GM21528 (cell line): ENCODE measurements around the gene PBRM1.
A peak's percentile ranks its signal among the peaks of the same experiment; 100 is the strongest.

Source experiments
- ATAC-seq: cut with Tn5 transposase; IDR thresholded peaks from one replicate; pipeline ENCODE4 v1.9.1; 2021; ENCODE audit warnings: mild to moderate bottlenecking, moderate library complexity; ENCODE audit not compliant: unreplicated experiment, low FRiP score

The PBRM1 gene

DNA sequence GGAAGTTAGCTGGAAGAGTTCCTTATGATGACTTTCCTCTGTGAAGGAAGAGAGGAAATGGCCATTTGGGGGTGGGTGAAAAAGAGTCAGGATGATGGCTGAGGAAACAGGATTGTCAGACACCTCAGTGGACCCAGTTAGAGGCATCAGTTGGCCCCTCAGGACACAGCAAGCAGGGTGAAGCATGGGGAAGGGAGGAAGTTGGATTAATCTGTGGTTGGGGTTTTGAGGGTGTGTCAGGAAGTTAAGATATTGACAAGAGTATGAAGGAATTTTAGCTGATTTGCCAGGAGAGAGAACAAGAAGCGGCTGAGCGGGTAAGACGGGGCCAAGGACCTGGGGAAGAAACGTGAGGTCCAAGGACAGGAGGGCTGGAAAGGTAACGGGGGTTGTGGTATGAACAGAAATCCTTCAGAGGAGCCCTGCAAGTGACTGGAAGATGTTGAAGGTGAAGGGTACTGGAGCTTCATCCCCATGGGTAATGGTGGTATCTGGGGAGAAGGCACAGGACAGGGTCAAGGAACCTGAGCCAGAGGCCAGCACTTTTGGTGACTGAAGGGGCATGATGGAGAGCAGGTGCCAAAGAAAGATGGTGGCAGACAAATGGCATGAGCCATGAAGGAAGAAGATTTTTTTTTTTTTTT is 146.6 kb downstream of the PBRM1 start:
- ATAC-seq = no peak

DNA sequence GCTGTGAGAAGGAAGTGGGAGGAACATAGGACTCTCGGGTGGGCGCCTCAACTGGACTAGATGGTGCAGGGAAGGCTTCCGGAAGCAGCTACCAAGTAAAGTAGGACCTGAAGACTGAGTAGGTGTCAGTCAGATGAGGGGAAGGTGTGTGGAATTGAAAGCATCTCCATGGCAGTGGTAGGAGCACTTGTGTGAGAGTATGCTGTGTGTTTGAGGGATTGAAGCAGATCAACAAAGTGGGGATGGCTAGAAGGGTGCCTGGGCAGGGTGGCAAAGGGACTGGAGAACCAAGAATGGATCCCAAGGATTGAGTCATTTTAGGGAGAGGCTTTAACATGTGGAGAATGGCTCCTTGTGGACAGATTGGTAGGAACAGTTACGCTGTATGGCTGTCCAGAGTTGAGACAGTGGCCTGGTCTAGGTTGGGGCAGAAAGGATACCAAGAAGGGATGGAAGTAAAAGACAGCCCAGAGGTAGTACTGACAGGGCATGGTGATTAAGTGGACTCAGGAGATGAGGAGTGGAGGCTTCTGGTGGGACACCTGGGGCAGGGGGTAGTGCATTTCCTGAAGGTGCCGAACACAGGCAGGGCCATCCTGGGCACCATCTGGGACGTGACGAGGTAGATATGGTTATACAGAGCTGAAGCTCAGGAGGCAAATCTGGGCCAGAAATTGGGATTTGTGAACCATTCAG is 147.8 kb downstream of the PBRM1 start:
- no peak for ATAC-seq

DNA sequence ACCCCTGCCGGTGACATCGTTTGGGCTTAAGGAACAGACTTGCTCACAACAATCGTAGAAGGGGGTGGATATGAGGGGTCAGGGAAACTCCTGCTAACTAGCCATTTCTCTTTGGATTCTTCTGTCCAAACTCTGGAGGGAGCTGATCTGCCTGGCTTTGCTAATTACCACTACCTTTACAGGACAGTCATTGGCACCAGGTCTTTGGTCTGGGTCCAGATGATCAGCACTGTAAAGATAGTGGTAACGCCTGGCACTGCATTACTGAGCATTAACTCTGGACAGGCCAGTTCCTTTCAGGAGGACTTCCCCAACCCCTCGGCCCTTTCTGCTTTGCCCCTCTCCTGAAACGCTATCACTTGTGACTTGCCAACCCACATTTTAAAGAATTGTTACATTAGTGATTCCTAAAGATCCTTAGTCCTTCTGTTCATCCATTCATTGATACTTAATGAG is 148.5 kb downstream of the PBRM1 start:
- no peak for ATAC-seq

DNA sequence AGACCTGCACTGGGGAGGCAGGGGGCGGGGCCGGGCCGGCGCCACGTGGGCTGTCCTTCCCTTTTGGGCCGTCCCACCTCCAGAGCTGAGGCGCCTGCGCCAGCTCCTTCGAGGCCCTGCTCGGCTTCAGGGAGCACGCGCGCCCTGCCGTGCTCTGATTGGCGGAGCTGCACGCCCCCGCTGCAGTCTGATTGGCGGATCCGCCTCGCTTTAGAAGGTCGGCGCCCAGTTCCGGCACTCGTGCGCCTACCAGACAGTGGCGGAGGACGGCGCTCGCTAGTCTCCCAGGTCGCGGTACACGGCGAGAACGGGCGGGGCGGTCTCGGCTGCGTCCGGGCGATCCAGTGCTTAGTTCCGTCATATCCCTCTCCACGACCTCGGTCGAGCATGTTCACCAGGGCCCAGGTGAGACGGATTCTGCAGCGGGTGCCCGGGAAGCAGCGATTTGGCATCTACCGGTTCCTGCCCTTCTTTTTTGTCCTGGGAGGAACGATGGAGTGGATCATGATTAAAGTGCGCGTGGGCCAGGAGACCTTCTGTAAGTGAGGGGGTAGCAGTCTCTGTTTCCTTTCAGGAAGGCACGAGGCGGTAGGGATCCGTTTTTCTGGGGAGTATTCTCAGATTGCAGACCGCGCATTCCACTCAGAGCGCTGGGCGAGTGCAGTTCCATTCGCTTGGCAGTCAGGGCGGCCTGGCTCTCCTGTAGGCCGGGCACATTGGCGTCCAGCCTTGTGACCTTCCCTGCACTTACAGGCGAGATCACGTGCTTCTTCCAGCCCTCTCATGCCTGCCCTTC is 149.1 kb downstream of the PBRM1 start, which contains the start of gene UQCC5:
TSS of gene UQCC5 (plus strand) at position 237 of the 796 bp plus-strand sequence. CDS start at position 388, 151 bp downstream.
- peak; percentile 81 for ATAC-seq

DNA sequence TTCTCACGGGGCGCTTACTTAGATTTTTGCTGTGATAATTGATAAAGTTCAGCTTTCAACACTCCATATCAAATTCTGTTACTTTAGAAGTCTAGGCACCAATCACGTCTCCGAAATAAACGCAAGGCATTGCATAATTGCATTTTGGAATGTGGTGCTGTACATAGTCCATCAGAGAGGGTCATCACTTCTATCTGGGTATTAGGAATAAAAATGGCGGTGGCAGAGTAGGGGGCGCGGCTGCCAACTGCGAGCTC is 149.7 kb downstream of the PBRM1 start:
- no peak for ATAC-seq

DNA sequence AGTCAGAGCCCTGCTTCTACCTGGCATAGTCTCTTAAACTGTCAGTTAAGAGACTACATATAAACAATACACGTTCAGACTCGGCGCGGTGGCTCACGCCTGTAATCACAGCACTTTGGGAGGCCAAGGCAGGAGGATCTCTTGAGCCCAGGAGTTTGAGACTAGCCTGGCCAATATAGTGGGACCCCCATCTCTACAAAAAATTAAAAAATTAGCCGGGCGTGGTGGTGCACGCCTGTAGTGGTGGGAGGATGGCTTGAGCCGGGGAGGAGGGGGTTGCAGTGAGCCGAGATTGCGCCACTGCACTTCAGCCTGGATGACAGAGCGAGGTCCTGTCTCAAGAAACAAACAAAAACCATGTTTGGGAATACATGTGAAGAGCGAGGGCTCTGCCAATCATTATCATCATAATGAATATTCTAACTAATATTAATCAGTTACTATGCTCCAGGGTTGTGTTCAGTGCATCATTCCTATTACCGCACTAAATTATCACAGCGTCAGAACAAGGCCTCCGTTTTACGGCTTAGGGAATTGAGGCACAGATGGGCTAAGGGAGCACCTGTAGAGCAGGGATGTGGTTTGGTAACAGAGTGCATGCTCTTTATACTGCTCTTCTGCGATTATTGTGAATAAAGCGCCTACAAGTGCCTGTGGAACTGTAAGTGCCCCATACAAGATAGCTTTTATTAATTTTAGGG is 150.2 kb downstream of the PBRM1 start:
- no peak for ATAC-seq

DNA sequence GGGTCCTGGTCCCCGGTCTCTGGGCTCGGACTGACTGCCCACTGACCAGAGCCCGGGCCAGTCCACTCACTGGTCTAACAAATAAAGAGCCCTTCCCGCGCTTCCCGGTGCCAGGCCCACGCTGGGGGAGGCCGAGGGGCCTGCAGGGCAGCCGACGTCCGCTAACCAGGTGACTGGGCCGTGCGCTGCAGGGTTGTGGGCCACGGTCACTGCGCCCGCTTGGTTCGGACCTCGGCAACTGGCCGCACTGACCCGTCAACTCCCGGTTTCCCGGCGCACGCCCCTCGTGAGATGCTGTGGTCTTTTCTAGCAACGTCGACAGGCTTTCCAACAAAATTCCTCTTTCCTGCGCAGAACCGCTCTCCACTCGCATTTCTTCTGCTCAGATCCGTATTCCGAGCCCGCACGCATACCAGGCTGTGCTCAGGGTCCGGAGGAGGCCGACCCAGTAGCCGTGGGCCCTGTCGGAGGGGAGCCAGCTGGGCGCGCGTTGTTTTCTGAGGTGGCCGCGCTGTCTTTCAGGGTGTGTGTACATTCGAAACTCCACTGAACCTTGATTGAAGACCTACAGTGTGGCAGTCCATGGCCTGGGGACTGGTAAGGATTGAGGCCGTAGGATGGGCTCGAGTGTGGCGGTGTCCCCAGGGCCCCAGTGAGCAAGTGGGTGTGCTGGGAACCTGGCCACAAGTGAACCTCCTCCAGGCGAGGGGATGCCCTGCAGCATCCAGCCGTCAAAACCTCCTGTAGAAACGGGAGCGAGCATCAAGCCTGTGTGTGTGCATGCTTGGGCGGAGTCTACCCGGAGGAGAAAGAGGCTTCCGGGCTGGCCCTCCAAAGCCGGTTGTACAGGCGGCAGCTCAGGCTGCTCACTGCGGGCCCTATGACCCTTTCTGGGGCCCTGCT is 151.2 kb downstream of the PBRM1 start:
- no peak for ATAC-seq

DNA sequence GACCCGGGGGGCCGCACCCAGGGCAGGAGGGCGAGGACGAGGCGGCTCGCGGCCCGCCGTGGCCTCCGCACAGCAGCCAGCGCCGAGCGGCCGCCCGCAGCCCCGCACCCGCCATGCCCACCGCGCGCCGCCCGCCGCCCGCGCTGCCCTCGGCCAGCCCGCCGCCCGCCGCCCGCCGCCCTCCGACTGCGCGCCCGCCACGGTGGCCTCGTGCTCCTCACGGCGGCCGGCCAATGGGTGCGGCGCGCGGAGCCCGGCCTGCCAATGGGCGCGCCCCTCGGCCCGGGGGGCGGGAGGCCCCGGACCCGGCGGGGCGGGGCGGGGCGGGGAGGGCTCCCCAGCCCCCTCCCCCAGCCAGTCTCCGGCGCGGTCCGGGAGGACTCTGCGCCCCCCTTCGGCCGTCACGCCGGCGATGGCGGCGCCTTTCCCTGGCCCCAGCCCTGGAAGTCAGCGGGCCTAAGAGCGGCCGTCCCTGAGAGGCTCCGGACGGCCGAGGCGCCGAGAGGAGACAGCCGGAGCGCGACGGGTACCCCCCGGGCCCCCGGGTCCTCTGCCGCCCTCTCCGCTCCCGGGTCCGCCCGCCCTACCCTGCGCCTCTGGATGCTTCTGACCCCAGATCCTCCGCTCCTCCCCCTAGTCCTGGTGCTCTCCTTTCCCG is 152.0 kb downstream of the PBRM1 start, which contains the start of gene NT5DC2:
TSS of gene NT5DC2 (minus strand) at position 235 of the 658 bp plus-strand sequence. CDS start at position 115, 120 bp downstream.
- peak; percentile 38 for ATAC-seq

DNA sequence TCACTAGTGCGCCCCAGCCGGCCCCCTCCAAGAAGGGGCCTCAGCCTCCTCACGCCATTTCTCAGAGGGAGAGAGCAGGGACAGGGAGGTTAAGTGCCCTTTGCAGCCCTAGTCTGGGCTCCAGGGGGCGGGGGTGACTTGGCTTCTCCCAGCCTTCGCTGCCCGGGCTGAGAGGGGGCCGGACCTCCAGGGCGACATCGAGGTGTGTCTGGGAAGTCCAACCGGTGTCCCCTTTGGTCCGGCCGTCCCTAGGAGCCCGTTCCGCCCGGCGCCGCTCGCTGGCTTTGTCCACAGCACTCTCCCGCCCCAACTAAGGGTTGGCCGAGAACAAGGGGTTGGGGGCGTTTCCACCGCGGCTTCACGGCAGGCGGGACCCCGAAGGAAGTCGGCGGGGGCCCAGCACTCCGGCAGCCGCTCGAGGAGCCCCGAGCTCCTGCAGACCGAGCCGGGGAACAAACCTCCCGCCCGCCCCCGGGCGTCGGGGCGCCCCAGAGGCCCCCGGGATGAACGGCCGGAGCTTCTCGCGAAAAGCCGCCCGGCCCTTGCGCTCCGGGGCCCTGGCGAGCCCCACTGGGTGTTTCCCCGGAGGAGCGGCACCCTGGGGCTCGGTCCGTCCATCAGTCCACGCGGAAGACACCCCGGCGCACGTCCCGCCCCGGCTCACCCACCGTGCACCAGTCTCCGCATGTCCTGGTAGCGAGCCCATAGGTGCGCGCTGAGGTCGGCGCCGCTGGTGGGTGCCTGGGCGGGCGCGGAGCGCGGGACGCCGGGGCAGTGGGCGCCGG is 152.7 kb downstream of the PBRM1 start:
- ATAC-seq = no peak

DNA sequence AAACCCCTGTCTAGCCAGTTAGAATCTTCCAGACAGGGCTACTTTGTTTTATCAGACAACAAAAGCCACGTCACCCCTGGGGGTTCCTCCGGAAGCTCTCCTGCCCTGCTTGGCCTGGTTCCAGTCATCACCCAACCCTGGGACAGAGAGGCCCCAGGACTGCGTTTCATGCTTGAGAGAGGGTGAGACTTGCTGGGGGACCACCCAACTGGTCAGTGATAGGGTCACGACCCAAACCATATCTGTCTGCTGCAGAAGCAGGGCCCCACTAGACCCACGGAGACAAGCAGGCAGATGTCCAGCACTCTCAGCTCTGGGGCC is 153.2 kb downstream of the PBRM1 start:
- ATAC-seq = no peak

DNA sequence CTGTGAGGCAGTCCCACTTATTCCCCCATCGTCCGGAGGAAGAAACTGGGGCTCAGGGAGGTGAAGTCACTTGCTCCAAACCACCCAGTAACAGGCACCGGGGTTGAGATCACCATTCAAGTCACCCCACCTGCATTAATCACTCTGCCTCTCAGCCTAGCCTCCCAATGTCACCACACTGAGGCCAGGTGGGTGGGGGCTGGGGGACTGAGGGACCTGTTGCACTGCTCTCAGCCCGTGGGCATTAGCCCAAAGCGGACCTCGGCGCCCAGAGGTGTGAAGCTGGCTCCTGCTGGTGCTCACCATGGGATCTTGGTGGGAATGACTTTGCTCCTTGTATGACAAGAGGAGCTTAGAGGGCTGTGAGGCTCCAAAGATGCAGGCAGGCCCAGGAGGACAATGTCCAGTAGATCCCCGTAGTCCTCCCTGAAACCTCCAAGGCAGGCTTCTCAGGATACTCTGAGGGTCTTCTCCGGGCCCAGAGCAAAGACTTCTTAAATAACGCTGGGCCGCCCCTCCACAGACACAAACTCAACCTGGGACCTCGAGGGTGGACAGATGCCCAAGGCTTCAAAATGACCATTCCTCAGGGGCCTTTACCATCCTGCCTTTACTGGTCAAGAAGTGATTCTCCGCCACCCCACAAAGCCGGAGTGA is 153.7 kb downstream of the PBRM1 start:
- ATAC-seq = no peak

DNA sequence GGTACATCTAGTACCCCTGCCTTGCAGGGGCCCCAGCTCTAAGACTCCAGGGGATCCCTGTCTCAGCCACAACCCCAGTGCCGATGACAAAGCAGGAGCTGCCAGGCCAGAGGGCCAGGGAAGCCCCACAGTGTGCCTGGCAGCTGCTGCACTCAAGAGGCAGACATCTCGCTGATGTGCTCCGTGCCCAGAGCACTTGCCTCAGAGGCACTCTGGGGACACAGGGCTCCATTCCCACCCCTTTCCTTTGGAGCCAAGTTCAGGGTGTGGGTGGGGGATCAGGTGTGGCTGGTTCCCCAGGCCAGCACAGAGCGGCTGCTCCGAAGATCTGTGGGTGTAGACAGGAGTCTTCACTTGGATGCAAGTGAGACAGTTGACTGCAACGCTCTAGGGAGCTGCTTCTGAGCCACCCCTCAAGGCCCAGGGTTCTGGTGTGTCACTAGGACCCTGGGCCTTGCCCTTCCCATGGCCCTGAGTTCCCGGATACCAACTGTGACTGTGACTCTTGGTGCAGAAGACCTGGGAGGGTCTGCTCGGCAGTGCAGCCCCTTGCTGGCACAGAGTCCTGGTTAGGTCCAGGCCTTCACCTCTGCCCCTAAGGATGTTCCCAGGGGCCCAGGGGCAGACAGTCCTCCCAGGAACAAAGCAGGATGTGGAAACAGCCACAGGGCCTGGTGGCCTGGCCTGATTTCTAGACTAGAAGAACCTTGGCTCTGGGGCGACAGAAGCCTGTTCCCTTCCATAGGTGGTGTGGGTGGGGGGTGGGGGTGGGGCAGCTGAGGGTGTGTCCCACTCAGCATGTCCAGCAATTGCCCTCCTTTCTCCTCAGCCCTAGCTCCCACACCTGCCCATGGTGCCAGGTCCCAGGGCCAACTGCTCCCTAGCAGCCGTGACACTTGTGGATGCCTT is 154.5 kb downstream of the PBRM1 start:
- no peak for ATAC-seq

DNA sequence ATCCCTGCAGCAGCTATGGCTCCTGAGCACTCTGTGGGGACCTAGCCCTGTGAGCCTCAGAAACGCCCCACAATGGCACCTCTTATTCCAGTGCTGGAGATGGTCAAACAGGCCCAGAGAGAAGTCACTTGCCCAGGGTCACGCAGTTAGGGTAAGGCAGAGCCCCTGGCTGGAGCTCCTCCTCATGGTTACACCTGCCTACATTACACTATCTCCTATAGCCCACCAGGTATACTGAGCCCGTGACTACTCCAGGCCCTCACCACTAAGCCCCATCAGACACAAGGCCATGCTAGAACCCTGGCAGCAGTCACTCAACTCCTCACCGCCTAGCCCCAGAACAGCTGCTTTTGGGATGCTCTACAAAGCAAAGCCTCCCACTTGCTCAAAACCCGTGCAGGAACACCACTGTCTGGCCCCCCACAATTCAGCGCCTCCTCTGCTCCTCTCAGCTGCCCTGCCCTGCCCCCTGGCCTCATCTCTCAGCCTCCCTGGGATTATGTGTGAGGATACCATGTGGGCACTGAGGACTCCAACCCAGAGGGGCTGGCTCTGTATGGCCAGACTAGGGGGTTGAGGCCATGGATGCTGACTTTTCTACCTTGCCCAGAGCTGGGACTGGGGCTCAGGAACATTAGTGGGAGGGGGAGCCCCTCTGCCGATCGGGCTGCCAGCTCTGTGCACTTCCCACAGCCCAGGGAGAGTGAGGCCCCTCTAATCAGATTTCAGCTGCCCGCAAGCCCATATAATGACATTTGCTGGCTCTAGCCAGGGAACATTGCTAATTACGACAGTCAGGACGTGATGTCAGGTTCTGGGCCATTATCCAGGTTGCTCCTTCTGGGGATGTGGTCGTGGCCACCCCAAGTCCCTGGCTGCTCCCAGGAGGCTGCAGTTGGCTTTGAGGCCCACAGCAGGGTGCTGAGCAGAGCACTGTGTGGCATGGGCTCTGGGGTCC is 156.1 kb downstream of the PBRM1 start:
- no peak for ATAC-seq

DNA sequence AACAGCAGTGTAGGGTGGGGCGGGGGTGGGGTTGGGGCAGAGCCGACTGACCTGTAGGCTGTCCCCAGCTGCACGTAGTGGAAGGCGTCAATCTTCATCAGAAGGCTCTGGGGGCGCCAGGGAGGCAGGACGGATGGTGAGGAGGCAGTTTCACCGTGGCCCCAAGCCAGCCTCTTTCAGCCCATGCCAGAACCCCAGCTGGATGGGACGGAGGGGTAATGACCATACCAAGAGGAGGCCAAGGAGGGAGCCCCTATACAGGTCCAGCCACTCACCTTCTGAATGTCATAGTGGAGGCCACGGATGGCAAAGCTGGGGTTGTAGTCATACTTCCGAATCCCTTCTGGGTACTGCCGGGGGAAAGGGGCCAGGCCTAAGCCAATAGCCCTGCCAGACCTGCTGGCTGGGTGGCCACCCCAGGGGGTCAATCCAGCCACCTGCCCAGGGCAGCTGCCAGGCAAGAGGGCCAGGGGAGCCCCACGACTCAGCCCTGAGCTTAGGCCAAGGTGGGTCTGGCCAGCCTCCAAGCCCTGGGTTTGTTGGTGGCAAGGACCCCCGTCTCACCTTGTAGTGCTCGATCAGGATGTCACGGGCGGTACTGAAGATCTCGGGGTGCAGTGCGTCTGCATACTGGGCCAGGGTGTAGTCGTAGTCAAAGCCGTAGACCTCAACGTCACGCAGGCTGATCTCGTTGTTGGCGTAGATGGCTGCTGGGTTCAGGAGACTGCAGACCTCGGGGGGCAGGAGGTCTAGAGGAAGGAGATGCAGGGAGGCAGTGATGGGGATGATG is 156.9 kb downstream of the PBRM1 start:
- no peak for ATAC-seq
